GM12878 (cell line): ENCODE data around the gene POU2F1. TPM values are rescaled to one million over a fixed set of nuclear protein-coding genes. Genes with fewer than 3 reads are reported as not detected.

Experiments
- ATAC-seq: fragments of 200-7000 bp; cut with Tn5 transposase; 3 replicates; pipeline ENCODE4 v1.9.1; 2020; ENCODE audit warnings: mild to moderate bottlenecking, moderate library complexity
- BruUV-seq: library from RNA; stranded (reverse); fragments of 400-500 nt; replicated peaks from 2 replicates; lab custom pipeline; 2021; lab: Mats Ljungman, UMichigan
- CTCF ChIA-PET: fragments of 300-600 bp; sonication (Branson Sonifier 250); formaldehyde crosslinking; extraction: SDS; loops from one replicate; lab custom pipeline; 2021; ENCODE audit warnings: inconsistent platforms; lab: Yijun Ruan, JAX
- POLR2A ChIA-PET: fragments of 350-600 bp; formaldehyde crosslinking; extraction: SDS; loops from one replicate; lab custom pipeline; 2021; ENCODE audit warnings: inconsistent platforms; lab: Charles Lee
- RAD21 ChIA-PET: fragments of 300-600 bp; sonication (Branson Sonifier 250); formaldehyde crosslinking; loops from one replicate; lab custom pipeline; 2023; ENCODE audit warnings: antibody characterized with exemption; ENCODE audit not compliant: unreplicated experiment; lab: Charles Lee
- SMC1A ChIA-PET: fragments of 300-600 bp; sonication (Branson Sonifier 250); formaldehyde crosslinking; loops from one replicate; lab custom pipeline; 2023; ENCODE audit not compliant: unreplicated experiment, uncharacterized antibody; lab: Charles Lee
- DNase-seq: peaks from one replicate; pipeline ENCODE4 v3.0.0-alpha.2; 2011; ENCODE audit warnings: low read depth, low spot score
- FAIRE-seq: peaks from 3 replicates; lab custom pipeline; 2011; peaks lifted over from hg19 to GRCh38; lab: Jason Lieb, UNC
- H2AFZ ChIP-seq: 2 replicates; pipeline ENCODE4 v1.6.0; 2011; ENCODE audit warnings: low read depth, low read length, control low read depth; ENCODE audit not compliant: control insufficient read depth
- H3K27ac ChIP-seq: 2 replicates; pipeline ENCODE4 v1.5.1; 2011; ENCODE audit warnings: control low read depth; ENCODE audit not compliant: control insufficient read depth, insufficient read depth
- H3K27me3 ChIP-seq, 2 experiments: replicated peaks in 1 of 2; 2 replicates each; pipeline versions ENCODE4 v1.6.0 to v1.6.1; 2011; ENCODE audit warnings: low read length in 1 of 2; ENCODE audit not compliant: control insufficient read depth in 2 of 2, insufficient read depth in 2 of 2
- H3K36me3 ChIP-seq, 2 experiments: 2 replicates each; pipeline ENCODE4 v1.5.1; 2011; ENCODE audit warnings: low read length in 1 of 2; ENCODE audit not compliant: control insufficient read depth in 2 of 2, insufficient read depth in 2 of 2
- H3K4me1 ChIP-seq: 2 replicates; pipeline ENCODE4 v1.6.1; 2011; ENCODE audit warnings: mild to moderate bottlenecking, low read length, moderate library complexity, mixed read lengths; ENCODE audit not compliant: control insufficient read depth, insufficient read depth
- H3K4me2 ChIP-seq: 2 replicates; pipeline ENCODE4 v1.6.0; 2011; ENCODE audit warnings: control low read depth; ENCODE audit not compliant: control insufficient read depth, insufficient read depth
- H3K4me3 ChIP-seq: fragments of 200-600 bp; sonication (generic); 2 replicates; pipeline ENCODE4 v1.5.1; 2016
- H3K79me2 ChIP-seq: 2 replicates; pipeline ENCODE4 v1.6.0; 2011; ENCODE audit warnings: low read length; ENCODE audit not compliant: control insufficient read depth, insufficient read depth
- H3K9ac ChIP-seq: 2 replicates; pipeline ENCODE4 v1.8.0; 2011; ENCODE audit warnings: low read length, control low read depth, mixed read lengths; ENCODE audit not compliant: control insufficient read depth, insufficient read depth
- H3K9me3 ChIP-seq: replicated peaks from 3 replicates; pipeline ENCODE4 v1.5.1; 2011; ENCODE audit warnings: mild to moderate bottlenecking, low read length; ENCODE audit not compliant: control insufficient read depth, insufficient read depth
- H4K20me1 ChIP-seq: 2 replicates; pipeline ENCODE4 v1.6.0; 2011; ENCODE audit not compliant: control insufficient read depth, insufficient read depth
- BHLHE40 ChIP-seq, 2 experiments: fragments of 450-650 bp in 1 of 2; IDR thresholded peaks; 2 replicates each; pipeline ENCODE4 v1.6.1; 2011 to 2017; ENCODE audit warnings: low read depth in 2 of 2, borderline replicate concordance in 1 of 2, improper control_type of control experiment in 1 of 2, low read length in 1 of 2, mild to moderate bottlenecking in 1 of 2
- DPF2 ChIP-seq: fragments of 450-650 bp; IDR thresholded peaks from 2 replicates; pipeline ENCODE4 v1.6.1; 2017; ENCODE audit warnings: mild to moderate bottlenecking
- HCFC1 ChIP-seq: fragments of 150-350 bp; IDR thresholded peaks from 2 replicates; pipeline ENCODE4 v1.6.1; 2014; ENCODE audit warnings: low read length
- MEF2B ChIP-seq: fragments of 450-650 bp; IDR thresholded peaks from 2 replicates; pipeline ENCODE4 v1.6.1; 2018; ENCODE audit warnings: mild to moderate bottlenecking, moderate library complexity; ENCODE audit not compliant: partially characterized antibody, poor library complexity, severe bottlenecking
- MTA3 ChIP-seq: IDR thresholded peaks from 2 replicates; pipeline ENCODE4 v1.6.1; 2012; ENCODE audit warnings: low read length, inconsistent platforms, borderline replicate concordance
- NFYB ChIP-seq: IDR thresholded peaks from 2 replicates; pipeline ENCODE4 v1.6.1; 2011; ENCODE audit warnings: low read depth, mild to moderate bottlenecking, low read length, improper control_type of control experiment, moderate library complexity; ENCODE audit not compliant: insufficient read depth
- NR2C2 ChIP-seq: IDR thresholded peaks from 2 replicates; pipeline ENCODE4 v1.6.1; 2011; ENCODE audit warnings: borderline replicate concordance, low read depth; ENCODE audit not compliant: control insufficient read depth, insufficient read length
- NRF1 ChIP-seq: conservative IDR thresholded peaks from 2 replicates; pipeline ENCODE4 v1.6.1; 2011; ENCODE audit warnings: mild to moderate bottlenecking, low read depth, low read length, improper control_type of control experiment
- POLR2AphosphoS2 ChIP-seq: IDR thresholded peaks from 2 replicates; pipeline ENCODE4 v1.6.1; 2011; ENCODE audit warnings: low read depth, mild to moderate bottlenecking, low read length, improper control_type of control experiment, moderate library complexity
- RELA ChIP-seq: fragments of 450-650 bp; IDR thresholded peaks from 2 replicates; pipeline ENCODE4 v1.8.0; 2014; ENCODE audit warnings: borderline replicate concordance; ENCODE audit not compliant: partially characterized antibody
- RUNX3 ChIP-seq: IDR thresholded peaks from 2 replicates; pipeline ENCODE4 v1.6.1; 2012; ENCODE audit warnings: low read length, inconsistent platforms
- SPI1 ChIP-seq: IDR thresholded peaks from 2 replicates; pipeline ENCODE4 v1.6.1; 2011; ENCODE audit warnings: low read depth, mild to moderate bottlenecking, low read length, moderate library complexity, borderline replicate concordance; ENCODE audit not compliant: insufficient read depth
- TBL1XR1 ChIP-seq: IDR thresholded peaks from 2 replicates; pipeline ENCODE4 v1.6.1; 2012; ENCODE audit warnings: low read depth, low read length, improper control_type of control experiment
- WGBS: methylation state at CpG from one replicate; pipeline ENCODE4 v1.1.6; 2016; ENCODE audit warnings: low lambda C conversion rate; ENCODE audit not compliant: insufficient replicate concordance, insufficient coverage; ENCODE audit errors: missing lambda C conversion rate; 5-methylcytosine and 5-hydroxymethylcytosine counted together
- in situ Hi-C: fragments of 300-500 bp; cut with MboI; formaldehyde crosslinking; loops from 9 replicates; pipeline ENCODE4 v1.14.3; 2018; ENCODE audit warnings: mixed read lengths
- intact Hi-C: fragments of 100-400 bp; cut with micrococcal nuclease; formaldehyde crosslinking; loops from one replicate; pipeline ENCODE4 v1.14.2; 2022; ENCODE audit not compliant: unreplicated experiment
- polyA plus RNA-seq, 11 experiments: library from polyadenylated mRNA; depleted of rRNA in 4 of 11; unstranded in 6 of 11; stranded (reverse) in 5 of 11; fragments of >200 nt; fragmentation: Nextera tagmentation in 4 of 11; fragmentation: Illumina TruSeq in 1 of 11; extraction: Ambion mirVana in 4 of 11; extraction: Trizol in 1 of 11; gene quantifications; 1 replicate in 1 of 11; 2 replicates in 10 of 11; pipeline versions ENCODE4 v1.2.1 to v1.2.3, GENCODE V29; 2011 to 2016; ENCODE audit warnings: inconsistent platforms in 2 of 11, missing spikeins in 2 of 11, low read depth in 1 of 11
- total RNA-seq, 4 experiments: library from RNA; depleted of rRNA in 3 of 4; stranded (reverse); fragments of >200 nt in 3 of 4; fragmentation: Illumina TruSeq in 1 of 4; extraction: Trizol in 1 of 4; gene quantifications; 2 replicates each; pipeline versions ENCODE4 v1.2.1 to v1.2.3, GENCODE V29; 2013 to 2021
- TF ChIP-seq, protein P1 (sequence below): fragments of 450-650 bp; IDR thresholded peaks from 2 replicates; pipeline ENCODE4 v1.6.1; 2014; ENCODE audit warnings: mild to moderate bottlenecking
- TF ChIP-seq, protein P2 (sequence below): fragments of 150-350 bp; IDR thresholded peaks from 2 replicates; pipeline ENCODE4 v1.6.1; 2016; ENCODE audit warnings: low read depth, low read length
- TF ChIP-seq, protein P3 (sequence below): IDR thresholded peaks from 2 replicates; pipeline ENCODE4 v1.6.1; 2011; ENCODE audit warnings: borderline replicate concordance, low read depth, mild to moderate bottlenecking, moderate library complexity, low read length; ENCODE audit not compliant: insufficient read depth, poor library complexity, severe bottlenecking

Gene POU2F1
- total and polyA plus RNA-seq, 10 of the 15 experiments (the other 5 are each of a cell fraction or from before 2014, with no cell fraction given): 2.5 to 21.7 (median 12.5) TPM

DNA sequence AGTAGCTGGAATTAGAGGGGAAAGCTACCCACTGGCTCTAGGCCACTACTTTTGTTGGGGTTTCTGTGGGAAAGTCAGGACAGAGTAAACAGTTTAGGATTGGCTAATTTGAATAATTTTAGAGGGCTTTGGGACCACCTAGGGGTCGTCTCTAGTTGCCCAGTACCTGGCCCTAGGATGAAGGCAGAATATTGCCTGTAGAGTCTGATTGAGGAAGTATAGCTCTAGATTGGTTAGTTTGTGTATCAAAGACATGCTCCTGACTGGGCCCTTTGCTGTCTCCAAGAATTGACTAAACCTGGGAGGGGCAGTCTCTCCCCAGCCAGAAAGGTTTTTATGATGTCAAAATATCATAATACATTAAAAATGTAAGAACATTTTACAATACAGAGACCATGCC is 142.0 kb downstream of the POU2F1 start (continued):
- TF ChIP-seq, protein P1, sequence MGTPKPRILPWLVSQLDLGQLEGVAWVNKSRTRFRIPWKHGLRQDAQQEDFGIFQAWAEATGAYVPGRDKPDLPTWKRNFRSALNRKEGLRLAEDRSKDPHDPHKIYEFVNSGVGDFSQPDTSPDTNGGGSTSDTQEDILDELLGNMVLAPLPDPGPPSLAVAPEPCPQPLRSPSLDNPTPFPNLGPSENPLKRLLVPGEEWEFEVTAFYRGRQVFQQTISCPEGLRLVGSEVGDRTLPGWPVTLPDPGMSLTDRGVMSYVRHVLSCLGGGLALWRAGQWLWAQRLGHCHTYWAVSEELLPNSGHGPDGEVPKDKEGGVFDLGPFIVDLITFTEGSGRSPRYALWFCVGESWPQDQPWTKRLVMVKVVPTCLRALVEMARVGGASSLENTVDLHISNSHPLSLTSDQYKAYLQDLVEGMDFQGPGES: no peak
- TF ChIP-seq HCFC1 (no peak), NFYB (no peak), DPF2 (no peak), NR2C2 (no peak), TBL1XR1 (no peak), POLR2AphosphoS2 (no peak)
- TF ChIP-seq, protein P2, sequence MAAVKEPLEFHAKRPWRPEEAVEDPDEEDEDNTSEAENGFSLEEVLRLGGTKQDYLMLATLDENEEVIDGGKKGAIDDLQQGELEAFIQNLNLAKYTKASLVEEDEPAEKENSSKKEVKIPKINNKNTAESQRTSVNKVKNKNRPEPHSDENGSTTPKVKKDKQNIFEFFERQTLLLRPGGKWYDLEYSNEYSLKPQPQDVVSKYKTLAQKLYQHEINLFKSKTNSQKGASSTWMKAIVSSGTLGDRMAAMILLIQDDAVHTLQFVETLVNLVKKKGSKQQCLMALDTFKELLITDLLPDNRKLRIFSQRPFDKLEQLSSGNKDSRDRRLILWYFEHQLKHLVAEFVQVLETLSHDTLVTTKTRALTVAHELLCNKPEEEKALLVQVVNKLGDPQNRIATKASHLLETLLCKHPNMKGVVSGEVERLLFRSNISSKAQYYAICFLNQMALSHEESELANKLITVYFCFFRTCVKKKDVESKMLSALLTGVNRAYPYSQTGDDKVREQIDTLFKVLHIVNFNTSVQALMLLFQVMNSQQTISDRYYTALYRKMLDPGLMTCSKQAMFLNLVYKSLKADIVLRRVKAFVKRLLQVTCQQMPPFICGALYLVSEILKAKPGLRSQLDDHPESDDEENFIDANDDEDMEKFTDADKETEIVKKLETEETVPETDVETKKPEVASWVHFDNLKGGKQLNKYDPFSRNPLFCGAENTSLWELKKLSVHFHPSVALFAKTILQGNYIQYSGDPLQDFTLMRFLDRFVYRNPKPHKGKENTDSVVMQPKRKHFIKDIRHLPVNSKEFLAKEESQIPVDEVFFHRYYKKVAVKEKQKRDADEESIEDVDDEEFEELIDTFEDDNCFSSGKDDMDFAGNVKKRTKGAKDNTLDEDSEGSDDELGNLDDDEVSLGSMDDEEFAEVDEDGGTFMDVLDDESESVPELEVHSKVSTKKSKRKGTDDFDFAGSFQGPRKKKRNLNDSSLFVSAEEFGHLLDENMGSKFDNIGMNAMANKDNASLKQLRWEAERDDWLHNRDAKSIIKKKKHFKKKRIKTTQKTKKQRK: no peak
- TF ChIP-seq, all 136 proteins: peak for 0

DNA sequence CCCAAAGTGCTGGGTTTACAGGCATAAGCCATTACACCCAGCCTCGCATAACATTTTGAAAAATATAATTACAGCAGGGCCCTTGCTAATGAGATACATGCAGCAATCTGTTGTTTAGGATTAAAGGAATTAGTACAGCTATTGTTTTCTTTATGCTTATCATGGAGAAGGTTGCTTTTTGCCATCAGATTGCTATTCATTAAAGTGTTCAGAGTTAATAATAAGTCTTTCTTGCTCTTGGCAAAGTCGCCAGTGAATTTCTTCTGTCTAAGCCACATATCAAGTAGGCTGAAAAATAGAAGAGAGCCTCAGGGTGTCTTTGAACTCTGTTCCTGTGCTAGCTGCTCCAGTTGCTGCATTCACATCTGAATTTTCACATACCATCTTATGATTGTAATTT is 144.1 kb downstream of the POU2F1 start:
- POLR2A ChIA-PET: no interaction called here

More for the DNA sequence above, 144.1 kb downstream of the POU2F1 start:
- H3K27ac ChIP-seq: no peak overlapping the region
- no peak for ATAC-seq
- H3K9me3 ChIP-seq: no peaks in the 10 kb centered on the region; the same call in 2 of the 3 replicates
- SMC1A ChIA-PET: interaction anchor here (0.9 to 1.1 kb wide), 2 partner anchors 10 to 1768 kb away, joined by 3 to 7 read pairs; no protein-coding TSS in a partner anchor
- RAD21 ChIA-PET: no interaction called here
- CTCF ChIA-PET: interaction anchor here (1.4 kb wide), 1 partner anchor 97 kb away, joined by 3 read pairs; no protein-coding TSS in a partner anchor
- TF ChIP-seq RUNX3 (no peak), RELA (no peak), MTA3 (no peak), MEF2B (no peak), NRF1 (no peak), BHLHE40 (IDR thresholded peaks at IDR 0.05; ENCODE audit: borderline replicate concordance in 1 of 2, low read depth in 2 of 2, low read length in 1 of 2) (no peak), SPI1 (no peak)
- TF ChIP-seq, protein P3, sequence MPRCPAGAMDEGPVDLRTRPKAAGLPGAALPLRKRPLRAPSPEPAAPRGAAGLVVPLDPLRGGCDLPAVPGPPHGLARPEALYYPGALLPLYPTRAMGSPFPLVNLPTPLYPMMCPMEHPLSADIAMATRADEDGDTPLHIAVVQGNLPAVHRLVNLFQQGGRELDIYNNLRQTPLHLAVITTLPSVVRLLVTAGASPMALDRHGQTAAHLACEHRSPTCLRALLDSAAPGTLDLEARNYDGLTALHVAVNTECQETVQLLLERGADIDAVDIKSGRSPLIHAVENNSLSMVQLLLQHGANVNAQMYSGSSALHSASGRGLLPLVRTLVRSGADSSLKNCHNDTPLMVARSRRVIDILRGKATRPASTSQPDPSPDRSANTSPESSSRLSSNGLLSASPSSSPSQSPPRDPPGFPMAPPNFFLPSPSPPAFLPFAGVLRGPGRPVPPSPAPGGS: no peak
- TF ChIP-seq, all 136 proteins: peak for 0
- Histone ChIP-seq H3K36me3 (peaks cover 0 to 8% of the 10 kb centered on the region in 2 experiments; a peak in 1 of 4 replicates), H3K27me3 (no peaks in the 10 kb centered on the region), H3K9ac (no peak overlapping the region), H3K4me2 (no peak overlapping the region), H3K4me1 (no peaks in the 10 kb centered on the region), H3K4me3 (no peak overlapping the region), H2AFZ (no peak overlapping the region), H3K79me2 (peaks cover 27% of the 10 kb centered on the region), H4K20me1 (no peaks in the 10 kb centered on the region; the same call in 1 of the 2 replicates)
- intact Hi-C loops: no loop called here
- BruUV-seq: no TSS peak
- FAIRE-seq: no peak
- 100% methylated on average over 2 of the region's 2 CpGs for WGBS
- in situ Hi-C loops: no loop called here
- DNase-seq: no peak
